Measurements from ENCODE around the gene ANGPTL4. TPM values are rescaled to one million over a fixed set of nuclear protein-coding genes. Genes with fewer than 3 reads are reported as not detected.
A peak's percentile ranks its signal among the peaks of the same experiment; 100 is the strongest.

ANGPTL4 gene
- total and polyA plus RNA-seq, 5 experiments from 2014 or later, result 0.23 TPM; not detected in 4

- H3K4me3 Mint-ChIP-seq, result peak overlapping the region; percentile 57 to 85 (median 74)
- ATAC-seq (no peak), DNase-seq (no peak)
- peaks cover 4 to 19% (median 8%) of the 10 kb centered on the region in 4 donors for H3K4me1 Mint-ChIP-seq
- peak overlapping the region in 5 of 10 donors; percentile 19 to 71 (median 40) for H3K27ac Mint-ChIP-seq
- POLR2A ChIA-PET, result interaction anchor here (0.6 to 3.4 kb wide), 11 partner anchors 19 to 166 kb away, joined by 3 to 30 read pairs (median 4); partner anchors contain the start of genes HNRNPM, RAB11B and ZNF414
- H3K27me3 Mint-ChIP-seq, result no peaks in the 10 kb centered on the region
- H3K9me3 Mint-ChIP-seq, result no peaks in the 10 kb centered on the region
- peaks cover 0 to under 1% (median 0%) of the 10 kb centered on the region in 3 donors for H3K36me3 Mint-ChIP-seq
Measured at GRCh38 chr19:8413629-8413995, 49.7 kb downstream of the ANGPTL4 start.

- Mint-ChIP-seq H3K27ac (no peak overlapping the region), H3K4me3 (no peak overlapping the region), H3K36me3 (peaks cover 0 to 5% (median 0%) of the 10 kb centered on the region in 3 donors), H3K4me1 (peaks cover 4 to 14% (median 7%) of the 10 kb centered on the region in 4 donors), H3K9me3 (no peaks in the 10 kb centered on the region), H3K27me3 (no peaks in the 10 kb centered on the region)
- DNase-seq, result no peak
- no peak for ATAC-seq
- POLR2A ChIA-PET, result interaction anchor here (0.8 kb wide), 1 partner anchor 27 kb away, joined by 3 read pairs; no protein-coding TSS in a partner anchor
Measured at GRCh38 chr19:8416796-8417195, 52.8 kb downstream of the ANGPTL4 start.

- H3K27me3 Mint-ChIP-seq, result no peaks in the 10 kb centered on the region
- no peaks in the 10 kb centered on the region for H3K9me3 Mint-ChIP-seq
- ATAC-seq, result no peak
- peaks cover 0 to 4% (median 1%) of the 10 kb centered on the region in 4 donors for H3K4me1 Mint-ChIP-seq
- POLR2A ChIA-PET, result no interaction called here
- no peak overlapping the region for H3K27ac Mint-ChIP-seq
- no peak for DNase-seq
- no peak overlapping the region for H3K4me3 Mint-ChIP-seq
- H3K36me3 Mint-ChIP-seq, result peaks cover 0 to 22% (median 0%) of the 10 kb centered on the region in 3 donors
Measured at GRCh38 chr19:8421484-8422461, 57.8 kb downstream of the ANGPTL4 start.

- Mint-ChIP-seq H3K4me1 (peaks cover 0 to 2% (median 0%) of the 10 kb centered on the region in 4 donors), H3K36me3 (peaks cover 0 to 33% (median 2%) of the 10 kb centered on the region in 3 donors), H3K9me3 (no peaks in the 10 kb centered on the region), H3K4me3 (no peak overlapping the region), H3K27me3 (no peaks in the 10 kb centered on the region), H3K27ac (no peak overlapping the region)
- POLR2A ChIA-PET, result interaction anchor here (0.7 kb wide), 2 partner anchors 27 to 417 kb away, joined by 4 to 5 read pairs; no protein-coding TSS in a partner anchor
- ATAC-seq (no peak), DNase-seq (no peak)
Measured at GRCh38 chr19:8423817-8424223, 59.9 kb downstream of the ANGPTL4 start.

Small RNAs within 50 kb of the gene (microRNA-seq; reads per million reads assigned to microRNA genes)
- gene MIR4999 (ENCODE audit: borderline microRNAs expressed), result 13.3 reads per million, percentile 32 among the genes with 10 or more reads in this experiment

Other genes starting within 250 kb of the ANGPTL4 start
- not detected for gene FBN3, start 214.6 kb upstream of the ANGPTL4 start, total RNA-seq
- gene FBN3, start 214.6 kb upstream of the ANGPTL4 start, polyA plus RNA-seq, result not detected
- 10 to 100 TPM; 26.2 to 31.7 TPM for gene CERS4, start 154.8 kb upstream of the ANGPTL4 start, total RNA-seq
- 1 to 10 TPM; 5.4 to 8.0 (median 7.9) TPM for gene CERS4, start 154.8 kb upstream of the ANGPTL4 start, polyA plus RNA-seq
- gene CD320, start 55.8 kb upstream of the ANGPTL4 start, total RNA-seq, result 10 to 100 TPM; 33.9 to 34.4 TPM
- 10 to 100 TPM; 51.9 to 58.0 (median 56.8) TPM for gene CD320, start 55.8 kb upstream of the ANGPTL4 start, polyA plus RNA-seq
- 10 to 100 TPM; 28.5 to 35.3 TPM for gene NDUFA7, start 42.8 kb upstream of the ANGPTL4 start, total RNA-seq
- gene NDUFA7, start 42.8 kb upstream of the ANGPTL4 start, polyA plus RNA-seq, result 100 to 1,000 TPM; 117 to 136 (median 135) TPM
- 1,000 to 10,000 TPM; 3,024 to 3,108 TPM for gene RPS28, start 42.7 kb upstream of the ANGPTL4 start, total RNA-seq
- 1,000 to 10,000 TPM; 3,764 to 4,165 (median 4,042) TPM for gene RPS28, start 42.7 kb upstream of the ANGPTL4 start, polyA plus RNA-seq
- gene KANK3, start 20.9 kb upstream of the ANGPTL4 start, total RNA-seq, result 1 to 10 TPM; 1.4 to 3.3 TPM
- 1 to 10 TPM in 2 of 3 donors, under 1 TPM in 1; 0.82 to 2.3 (median 1.5) TPM for gene KANK3, start 20.9 kb upstream of the ANGPTL4 start, polyA plus RNA-seq
- gene RAB11B, start 26.2 kb downstream of the ANGPTL4 start, total RNA-seq, result 100 to 1,000 TPM; 108 to 112 TPM
- 10 to 100 TPM; 46.9 to 73.6 (median 53.9) TPM for gene RAB11B, start 26.2 kb downstream of the ANGPTL4 start, polyA plus RNA-seq
- 10 to 100 TPM; 25.8 to 31.4 TPM for gene MARCHF2, start 49.1 kb downstream of the ANGPTL4 start, total RNA-seq
- gene MARCHF2, start 49.1 kb downstream of the ANGPTL4 start, polyA plus RNA-seq, result 10 to 100 TPM; 21.1 to 40.1 (median 38.2) TPM
- 100 to 1,000 TPM; 207 to 227 TPM for gene HNRNPM, start 80.8 kb downstream of the ANGPTL4 start, total RNA-seq
- gene HNRNPM, start 80.8 kb downstream of the ANGPTL4 start, polyA plus RNA-seq, result 100 to 1,000 TPM; 214 to 304 (median 217) TPM
- gene PRAM1, start 138.5 kb downstream of the ANGPTL4 start, total RNA-seq, result 1 to 10 TPM; 3.5 to 4.7 TPM
- gene PRAM1, start 138.5 kb downstream of the ANGPTL4 start, polyA plus RNA-seq, result under 1 TPM in 2 of 3 donors, not detected in 1; 0.07 to 0.20 TPM
- 10 to 100 TPM; 70.2 to 73.1 TPM for gene ZNF414, start 150.0 kb downstream of the ANGPTL4 start, total RNA-seq
- gene ZNF414, start 150.0 kb downstream of the ANGPTL4 start, polyA plus RNA-seq, result 10 to 100 TPM; 15.2 to 34.2 (median 27.7) TPM
- 10 to 100 TPM; 64.4 to 65.0 TPM for gene MYO1F, start 213.3 kb downstream of the ANGPTL4 start, total RNA-seq
- gene MYO1F, start 213.3 kb downstream of the ANGPTL4 start, polyA plus RNA-seq, result 10 to 100 TPM in 1 of 3 donors, 1 to 10 TPM in 2; 4.4 to 30.1 (median 5.6) TPM
- gene ADAMTS10, start 246.6 kb downstream of the ANGPTL4 start, total RNA-seq, result 100 to 1,000 TPM; 190 to 196 TPM
- gene ADAMTS10, start 246.6 kb downstream of the ANGPTL4 start, polyA plus RNA-seq, result 1 to 10 TPM; 1.2 to 3.4 (median 2.0) TPM

All from naive thymus-derived CD8-positive, alpha-beta T cell (primary cell).